ENCODE measurements around the gene TUBB4B.

TUBB4B gene

GRCh38 chr9:137213160-137214060, 27.7 kb upstream of the TUBB4B start:
- DNase-seq (ENCODE audit: low spot score) = no peak

GRCh38 chr9:137214620-137215019, 26.5 kb upstream of the TUBB4B start:
- no peak for DNase-seq (ENCODE audit: low spot score)

- DNase-seq (ENCODE audit: low spot score) = no peak
These were observed 25.7 kb upstream of the TUBB4B start for GRCh38 chr9:137215196-137215986.

- no peak for DNase-seq (ENCODE audit: low spot score)
These were observed 24.7 kb upstream of the TUBB4B start for GRCh38 chr9:137216188-137216965.

DNA sequence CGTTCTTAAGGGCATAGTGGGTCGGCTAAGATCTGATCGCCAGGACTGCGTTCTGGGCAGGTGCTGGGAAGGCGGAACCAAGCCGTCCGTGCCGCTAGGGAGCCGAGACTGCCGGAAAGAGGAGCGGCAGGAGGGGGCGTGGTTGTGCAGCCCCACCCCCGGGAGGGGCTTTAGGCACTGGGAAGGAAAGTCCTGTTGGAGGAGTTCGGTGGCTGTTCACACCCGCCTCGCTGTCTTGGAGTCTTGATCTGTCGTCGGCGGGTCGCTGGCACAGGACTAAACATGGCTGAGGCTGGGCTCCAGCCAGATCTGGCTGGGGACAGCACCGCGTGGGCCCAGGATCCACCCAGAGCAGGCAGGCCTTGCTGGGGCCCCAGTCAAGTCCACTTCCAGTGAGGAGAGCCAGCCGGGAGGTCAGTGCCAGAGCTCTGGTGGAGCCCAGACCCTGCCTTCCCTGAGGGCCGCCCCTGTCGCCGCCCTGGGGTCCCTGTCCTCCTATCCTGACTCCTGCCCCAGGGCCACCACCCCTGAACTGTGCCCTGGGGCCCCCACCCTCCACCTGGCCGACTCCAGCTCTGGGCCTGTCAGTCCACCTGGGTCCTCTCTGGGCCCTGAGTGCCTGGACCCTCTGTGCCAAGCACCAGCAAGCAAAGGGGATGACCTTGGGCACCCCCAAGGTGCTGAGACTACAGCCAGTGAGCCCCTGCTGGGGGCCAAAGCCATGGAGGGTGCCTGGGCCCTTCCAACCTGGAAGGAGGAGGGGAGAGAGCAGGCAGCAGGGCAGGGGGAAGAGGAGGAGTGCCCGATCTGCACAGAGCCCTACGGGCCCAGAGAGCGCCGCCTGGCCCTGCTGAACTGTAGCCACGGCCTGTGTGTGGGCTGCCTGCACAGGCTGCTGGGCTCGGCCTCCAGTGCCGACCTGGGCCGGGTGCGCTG, 23.5 kb upstream of the TUBB4B start:
- DNase-seq (ENCODE audit: low spot score) = peak; percentile 77

DNA sequence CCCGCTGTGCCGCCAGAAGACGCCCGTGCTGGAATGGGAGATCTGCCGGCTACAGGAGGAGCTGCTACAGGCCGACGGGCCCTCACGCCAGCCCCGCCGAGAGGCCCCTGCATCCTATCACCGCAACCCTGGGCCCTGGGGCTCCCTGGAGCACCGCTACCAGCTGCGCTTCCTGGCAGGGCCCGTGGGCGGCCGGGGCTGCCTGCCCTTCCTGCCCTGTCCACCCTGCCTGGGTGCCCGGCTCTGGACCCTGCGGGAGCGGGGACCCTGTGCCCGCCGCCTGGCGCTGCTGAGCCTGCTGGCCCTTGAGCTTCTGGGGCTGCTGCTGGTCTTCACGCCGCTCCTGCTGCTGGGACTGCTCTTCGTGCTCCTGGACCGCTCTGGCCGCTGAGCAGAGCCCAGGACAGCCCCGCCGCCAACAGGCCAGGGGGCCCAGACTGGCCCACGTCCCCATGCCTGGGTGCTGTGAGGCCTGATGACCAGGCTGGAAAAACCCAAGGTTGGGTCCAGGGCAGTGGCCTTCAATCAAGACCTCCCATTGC, 22.8 kb upstream of the TUBB4B start:
- no peak for DNase-seq (ENCODE audit: low spot score)

GRCh38 chr9:137218754-137219271, 22.3 kb upstream of the TUBB4B start:
- DNase-seq (ENCODE audit: low spot score) = peak; percentile 75

DNA sequence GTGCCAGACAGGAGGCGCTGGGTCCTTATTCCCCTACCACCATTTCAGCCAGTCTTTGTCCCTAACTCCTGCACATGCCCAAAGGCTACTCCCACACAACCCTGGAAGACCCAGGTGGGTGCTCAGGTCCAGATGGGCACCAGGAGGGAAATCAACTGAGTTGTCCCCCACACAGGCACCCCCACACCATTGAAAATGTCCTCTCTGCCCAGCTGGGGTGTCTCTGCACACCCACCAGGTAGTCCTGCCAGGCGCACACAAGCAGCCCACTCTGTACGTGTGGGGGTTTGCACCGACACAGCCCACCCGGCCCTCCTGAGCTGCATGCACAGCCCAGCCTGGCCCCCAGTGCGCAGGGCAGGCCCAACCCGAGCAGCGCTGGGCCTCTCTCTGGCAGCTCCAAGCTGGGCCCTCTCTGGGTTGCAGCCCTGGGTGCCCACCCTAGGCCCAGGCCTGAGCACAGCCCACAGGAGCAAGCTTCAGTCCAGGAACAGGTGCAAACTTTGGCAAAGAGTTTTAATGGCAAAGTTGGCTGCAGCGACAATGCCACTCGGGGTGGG, 21.2 kb upstream of the TUBB4B start:
- DNase-seq (ENCODE audit: low spot score) = no peak

DNA sequence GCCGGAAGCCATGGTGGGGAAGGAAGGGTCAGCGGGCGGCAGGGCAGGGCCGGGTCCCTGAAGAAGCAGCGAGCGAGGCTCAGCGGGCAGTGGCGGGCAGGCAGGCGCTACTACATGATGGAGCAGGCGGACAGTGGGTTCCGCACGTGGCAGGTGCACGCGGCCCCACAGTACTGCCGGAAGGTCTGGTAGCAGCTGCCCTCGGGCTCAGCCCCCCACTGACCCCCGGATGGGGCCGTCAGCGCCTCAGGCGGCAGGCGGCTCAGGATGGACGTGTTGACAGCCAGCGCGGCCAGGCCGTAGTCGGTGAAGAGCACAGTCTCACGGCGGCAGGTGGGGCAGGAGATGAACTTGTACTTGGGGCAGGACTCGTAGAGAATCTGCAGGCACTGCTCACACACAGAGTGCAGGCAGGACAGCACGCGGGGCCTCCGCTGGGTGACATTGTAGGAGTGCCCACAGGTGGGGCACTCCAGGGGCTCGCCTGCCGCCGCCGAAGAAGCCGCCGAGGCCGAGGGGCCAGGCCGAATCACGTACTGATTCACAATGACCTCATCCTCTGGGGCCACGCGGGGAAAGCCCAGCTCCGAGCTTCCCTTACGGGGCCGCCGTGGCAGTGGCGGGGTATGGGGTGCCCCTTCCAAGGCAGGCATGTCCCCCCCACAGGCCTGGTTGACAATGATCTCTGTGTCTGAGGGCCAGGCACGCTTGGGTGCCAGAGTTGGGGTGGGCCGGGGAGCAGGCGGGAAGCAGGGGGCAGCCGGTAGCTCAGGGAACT, 20.6 kb upstream of the TUBB4B start:
- no peak for DNase-seq (ENCODE audit: low spot score)

DNA sequence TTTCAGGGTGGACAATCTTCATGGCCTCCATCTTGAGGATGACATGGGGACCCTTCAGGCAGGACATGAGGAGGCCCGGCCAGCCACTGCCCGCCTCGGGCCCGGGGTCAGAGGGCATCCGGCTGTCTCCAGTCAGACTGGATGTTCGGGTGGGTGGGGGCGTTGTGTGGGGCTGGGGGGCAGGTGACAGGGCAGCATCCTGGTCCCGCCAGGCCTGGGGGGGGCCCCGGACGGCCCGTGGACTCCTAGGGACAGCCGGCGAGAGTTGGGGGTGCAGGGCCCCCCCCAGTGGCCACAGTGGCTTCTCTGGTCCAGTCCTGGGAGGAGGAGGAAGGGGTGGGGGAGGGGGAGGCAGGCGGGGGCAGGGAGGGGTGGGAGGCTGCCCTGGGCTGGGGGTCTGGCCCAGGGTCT, 20.0 kb upstream of the TUBB4B start:
- no peak for DNase-seq (ENCODE audit: low spot score)

DNA sequence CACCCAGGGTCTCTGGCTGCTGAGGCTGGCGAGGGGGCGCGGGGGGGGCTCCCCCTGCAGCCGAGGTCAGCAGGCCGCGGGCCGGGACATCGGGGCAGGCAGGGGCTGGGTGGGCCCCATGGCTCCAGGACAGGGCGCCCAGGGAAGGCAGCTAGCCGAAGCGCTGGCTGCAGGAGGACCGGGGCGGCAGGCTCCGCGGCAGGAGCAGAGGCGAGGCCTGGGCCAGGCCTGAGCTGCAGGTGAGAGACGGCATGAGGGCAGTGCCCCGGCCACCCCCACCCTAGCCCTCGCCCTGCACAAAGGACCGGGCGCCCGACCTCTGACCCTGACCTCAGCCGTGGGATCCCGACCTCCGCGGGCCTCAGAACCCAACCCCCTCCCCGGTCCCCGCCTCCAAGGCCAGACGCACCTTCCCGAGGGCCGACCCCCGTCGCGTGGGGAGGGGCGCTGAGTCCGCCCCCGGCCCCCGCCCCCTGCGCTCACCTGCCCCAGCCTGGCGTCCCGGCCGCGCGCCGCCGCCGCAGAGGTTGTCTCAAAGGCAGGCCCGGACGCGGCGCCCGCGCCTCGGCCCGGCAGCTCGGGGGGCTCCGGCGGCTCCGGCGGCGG, 19.5 kb upstream of the TUBB4B start:
- no peak for DNase-seq (ENCODE audit: low spot score)

DNA sequence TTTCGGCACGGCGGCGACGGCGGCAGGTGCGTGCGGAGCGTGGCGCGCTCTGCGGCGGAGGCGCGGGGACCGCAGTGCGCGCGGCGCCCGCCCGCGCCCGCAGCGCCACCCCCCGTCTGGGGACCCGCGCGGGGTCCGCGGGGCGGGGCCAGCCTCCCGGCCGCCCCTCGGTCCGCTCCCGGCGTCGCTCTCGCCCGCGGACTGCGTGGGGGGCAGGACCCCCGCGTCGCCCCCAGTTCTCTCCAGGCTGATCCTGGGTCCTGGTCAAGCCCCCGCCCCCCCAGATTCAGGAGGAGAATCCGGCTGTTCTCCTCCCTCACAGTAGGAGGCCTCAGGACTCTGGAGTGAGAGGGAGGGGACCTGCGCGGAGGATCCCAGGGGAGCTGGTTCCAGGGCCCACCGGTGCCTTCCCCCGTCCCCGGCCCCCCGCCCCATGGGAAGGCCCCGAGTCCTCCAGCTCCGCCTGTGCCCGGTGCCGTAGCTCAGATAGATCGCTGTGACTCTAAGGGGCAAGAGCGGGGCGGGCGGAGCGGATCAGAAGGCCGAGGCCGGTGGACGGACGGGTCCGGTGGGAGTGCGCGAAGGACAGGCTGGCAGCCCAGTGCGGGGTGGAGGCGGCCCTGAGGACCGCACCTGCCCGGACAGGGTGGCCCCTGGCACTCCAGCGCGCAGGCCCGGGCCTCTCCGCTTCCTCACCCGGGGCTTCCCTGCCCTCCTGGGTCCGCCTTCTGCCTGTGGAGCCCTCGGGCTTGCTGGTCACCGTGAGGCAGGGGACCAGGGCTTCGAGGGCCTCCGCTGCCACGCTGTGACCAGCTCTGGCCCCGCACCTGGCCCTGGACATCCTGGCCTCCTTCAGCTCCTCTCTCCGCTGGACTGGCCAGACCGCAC, 18.7 kb upstream of the TUBB4B start, which contains the start of gene RNF208:
Gene RNF208, minus strand, starts transcription at position 51 of the 888 bp plus-strand sequence. CDS start 1,028 bp downstream, outside the sequence.
- no peak for DNase-seq (ENCODE audit: low spot score)

GRCh38 chr9:137223078-137223970, 17.8 kb upstream of the TUBB4B start:
- peak; percentile 100 for DNase-seq (ENCODE audit: low spot score)

GRCh38 chr9:137224830-137225694, 16.0 kb upstream of the TUBB4B start, which contains the start of gene CYSRT1:
Gene CYSRT1 (plus strand): TSS chr9:137225174. CDS start chr9:137225622, 448 bp downstream.
- DNase-seq (ENCODE audit: low spot score) = no peak

- no peak for DNase-seq (ENCODE audit: low spot score)
These were observed 15.3 kb upstream of the TUBB4B start for GRCh38 chr9:137225699-137226331.

Measured in AG08396 (cell line).